ACC112 (cell line): Measurements from ENCODE around the gene PRPF40A.

ENCODE experiments used
- H2AFZ ChIP-seq: fragments of 200-600 bp; sonication (generic); one replicate; pipeline ENCODE4 v1.6.0; 2017; ENCODE audit warnings: antibody characterized with exemption, low read length; ENCODE audit not compliant: unreplicated experiment
- H3K27ac ChIP-seq: fragments of 200-600 bp; sonication (generic); 2 replicates; pipeline ENCODE4 v1.5.1; 2014; ENCODE audit warnings: low read depth, mild to moderate bottlenecking, antibody characterized with exemption, low read length, moderate library complexity
- H3K27me3 ChIP-seq: fragments of 200-600 bp; sonication (generic); 2 replicates; pipeline ENCODE4 v1.6.1; 2014; ENCODE audit warnings: mild to moderate bottlenecking, antibody characterized with exemption, low read length, moderate library complexity, mixed read lengths; ENCODE audit not compliant: insufficient read depth
- H3K36me3 ChIP-seq: fragments of 200-600 bp; sonication (generic); 2 replicates; pipeline ENCODE4 v1.6.1; 2016; ENCODE audit warnings: mild to moderate bottlenecking, antibody characterized with exemption, low read length, moderate library complexity, mixed read lengths; ENCODE audit not compliant: insufficient read depth
- H3K4me1 ChIP-seq: fragments of 200-600 bp; sonication (generic); one replicate; pipeline ENCODE4 v1.6.1; 2016; ENCODE audit warnings: low read length, mixed read lengths; ENCODE audit not compliant: insufficient read depth, unreplicated experiment, control insufficient read depth
- H3K4me3 ChIP-seq: fragments of 200-600 bp; sonication (generic); 2 replicates; pipeline ENCODE4 v1.5.1; 2014; ENCODE audit warnings: mild to moderate bottlenecking, low read depth, low read length
- H3K79me2 ChIP-seq: fragments of 200-600 bp; sonication (generic); one replicate; pipeline ENCODE4 v1.6.0; 2016; ENCODE audit warnings: low read length; ENCODE audit not compliant: control insufficient read depth, unreplicated experiment, insufficient read depth

PRPF40A gene

GRCh38 chr2:152638056-152638455 is 79.2 kb downstream of the PRPF40A start:
- peaks cover 22% of the 10 kb centered on the region; the same call in 1 of the 2 replicates for H3K36me3 ChIP-seq

GRCh38 chr2:152637251-152637650 is 80.0 kb downstream of the PRPF40A start:
- H3K36me3 ChIP-seq = peaks cover 19% of the 10 kb centered on the region; the same call in 1 of the 2 replicates
- no peaks in the 10 kb centered on the region for H3K79me2 ChIP-seq

More at GRCh38 chr2:152638056-152638455, 79.2 kb downstream of the PRPF40A start:
- Histone ChIP-seq H3K4me1 (no peaks in the 10 kb centered on the region), H3K79me2 (no peaks in the 10 kb centered on the region), H2AFZ (no peak overlapping the region), H3K27ac (no peak overlapping the region), H3K4me3 (no peak overlapping the region), H3K27me3 (no peaks in the 10 kb centered on the region)

GRCh38 chr2:152635635-152636298 is 81.5 kb downstream of the PRPF40A start:
- H3K36me3 ChIP-seq = peaks cover 14% of the 10 kb centered on the region; the same call in 1 of the 2 replicates
- H3K27me3 ChIP-seq = no peaks in the 10 kb centered on the region
- no peaks in the 10 kb centered on the region for H3K79me2 ChIP-seq
- no peaks in the 10 kb centered on the region for H3K4me1 ChIP-seq
- H2AFZ ChIP-seq = no peak overlapping the region
- H3K27ac ChIP-seq = no peak overlapping the region
- no peak overlapping the region for H3K4me3 ChIP-seq

More at GRCh38 chr2:152637251-152637650, 80.0 kb downstream of the PRPF40A start:
- no peak overlapping the region for H3K27ac ChIP-seq
- no peaks in the 10 kb centered on the region for H3K4me1 ChIP-seq
- no peaks in the 10 kb centered on the region for H3K27me3 ChIP-seq
- H3K4me3 ChIP-seq = no peak overlapping the region
- H2AFZ ChIP-seq = no peak overlapping the region

- Histone ChIP-seq H3K4me1 (no peaks in the 10 kb centered on the region), H3K27ac (no peak overlapping the region), H3K4me3 (no peak overlapping the region), H2AFZ (no peak overlapping the region), H3K36me3 (peaks cover 11% of the 10 kb centered on the region; the same call in 1 of the 2 replicates), H3K27me3 (no peaks in the 10 kb centered on the region), H3K79me2 (no peaks in the 10 kb centered on the region)
Observed at GRCh38 chr2:152632736-152633135, 84.5 kb downstream of the PRPF40A start.

- no peak overlapping the region for H2AFZ ChIP-seq
- H3K79me2 ChIP-seq = no peaks in the 10 kb centered on the region
- no peak overlapping the region for H3K27ac ChIP-seq
- no peak overlapping the region for H3K4me3 ChIP-seq
- H3K4me1 ChIP-seq = no peaks in the 10 kb centered on the region
- H3K27me3 ChIP-seq = no peaks in the 10 kb centered on the region
- H3K36me3 ChIP-seq = no peaks in the 10 kb centered on the region
Observed at GRCh38 chr2:152630466-152630865, 86.8 kb downstream of the PRPF40A start.

GRCh38 chr2:152629202-152629601 is 88.1 kb downstream of the PRPF40A start:
- Histone ChIP-seq H3K79me2 (no peaks in the 10 kb centered on the region), H3K4me3 (no peak overlapping the region), H2AFZ (no peak overlapping the region), H3K27me3 (no peaks in the 10 kb centered on the region), H3K4me1 (no peaks in the 10 kb centered on the region), H3K36me3 (no peaks in the 10 kb centered on the region), H3K27ac (no peak overlapping the region)

GRCh38 chr2:152627351-152627957 is 89.8 kb downstream of the PRPF40A start:
- H3K27me3 ChIP-seq = no peaks in the 10 kb centered on the region
- H3K79me2 ChIP-seq = no peaks in the 10 kb centered on the region
- H3K4me1 ChIP-seq = no peaks in the 10 kb centered on the region
- no peaks in the 10 kb centered on the region for H3K36me3 ChIP-seq
- H3K4me3 ChIP-seq = no peak overlapping the region
- H2AFZ ChIP-seq = no peak overlapping the region
- H3K27ac ChIP-seq = 0 out of 2 replicates have a peak overlapping the region, but pooled peaks have one; percentile 1

- Histone ChIP-seq H3K27me3 (no peaks in the 10 kb centered on the region), H3K4me1 (no peaks in the 10 kb centered on the region), H2AFZ (no peak overlapping the region), H3K36me3 (no peaks in the 10 kb centered on the region), H3K79me2 (no peaks in the 10 kb centered on the region), H3K27ac (0 out of 2 replicates have a peak overlapping the region, but pooled peaks have one; percentile 1), H3K4me3 (no peak overlapping the region)
Observed at GRCh38 chr2:152626911-152627339, 90.3 kb downstream of the PRPF40A start.

- Histone ChIP-seq H3K27me3 (no peaks in the 10 kb centered on the region), H3K4me3 (no peak overlapping the region), H3K4me1 (no peaks in the 10 kb centered on the region), H3K36me3 (peaks cover 9% of the 10 kb centered on the region), H3K27ac (no peak overlapping the region), H2AFZ (no peak overlapping the region), H3K79me2 (no peaks in the 10 kb centered on the region)
Observed at GRCh38 chr2:152624805-152625204, 92.5 kb downstream of the PRPF40A start.

- no peaks in the 10 kb centered on the region for H3K4me1 ChIP-seq
- no peak overlapping the region for H2AFZ ChIP-seq
- no peak overlapping the region for H3K27ac ChIP-seq
- no peaks in the 10 kb centered on the region for H3K79me2 ChIP-seq
- peaks cover 9% of the 10 kb centered on the region for H3K36me3 ChIP-seq
- H3K4me3 ChIP-seq = no peak overlapping the region
- no peaks in the 10 kb centered on the region for H3K27me3 ChIP-seq
Observed at GRCh38 chr2:152623775-152624174, 93.5 kb downstream of the PRPF40A start.
